Measurements from ENCODE around the gene GDI2. TPM values are rescaled to one million over a fixed set of nuclear protein-coding genes. Genes with fewer than 3 reads are reported as not detected.

The GDI2 gene
- total and polyA plus RNA-seq, 9 of the 15 experiments (the other 6 are each of a cell fraction or from before 2014, with no cell fraction given): 262 to 424 (median 287) TPM

DNA sequence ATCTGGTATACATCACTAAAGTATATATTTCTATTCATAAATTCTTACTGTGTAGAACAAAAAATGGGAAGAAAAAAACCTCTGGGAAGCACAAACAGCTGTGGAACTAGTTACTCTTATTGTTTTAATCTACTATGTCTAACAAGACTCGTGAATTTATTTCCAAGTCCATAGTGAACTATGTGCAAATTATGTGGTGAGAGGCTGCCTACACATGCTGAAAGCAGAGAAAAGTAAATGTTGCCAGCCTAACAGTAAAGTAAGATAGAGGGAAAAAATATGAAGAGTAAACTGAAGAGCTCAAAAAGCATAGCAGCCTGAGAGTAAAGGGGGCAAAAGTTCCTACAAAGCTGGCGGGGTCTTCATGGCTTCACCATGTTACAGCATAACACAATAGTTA lies 3.0 kb downstream of the GDI2 start:
- in situ Hi-C loops (cut with MboI): no loop called here
- Histone ChIP-seq H3K9me3 (replicated peaks; ENCODE audit: control insufficient read depth, insufficient read depth, low read depth, low read length) (no peaks in the 10 kb centered on the region), H3K27ac (ENCODE audit: extremely low read depth, low read depth, low read length) (peak overlapping the region; percentile 11; the same call in 1 of the 3 replicates), H2AFZ (ENCODE audit: low read depth, low read length) (no peak overlapping the region), H3K36me3 (ENCODE audit: control insufficient read depth, insufficient read depth, low read length) (peaks cover 56% of the 10 kb centered on the region), H3K4me2 (ENCODE audit: insufficient read depth, low read length) (peak overlapping the region; percentile 44), H3K4me3 (peak overlapping the region; percentile 98; the same call in 1 of the 2 replicates), H3K79me2 (ENCODE audit: control insufficient read depth, insufficient read depth, low read length) (peaks cover 97% of the 10 kb centered on the region), H3K27me3 (ENCODE audit: control insufficient read depth in 2 of 2, insufficient read depth in 2 of 2, low read length in 2 of 2) (no peaks in the 10 kb centered on the region), H3K9me1 (ENCODE audit: control insufficient read depth, insufficient read depth, low read length) (no peaks in the 10 kb centered on the region), H3K9ac (ENCODE audit: insufficient read depth in 1 of 2, low read depth in 2 of 2, low read length in 2 of 2) (peak overlapping the region in 1 of 2 experiments; percentile 97; a peak in 2 of 4 replicates), H4K20me1 (replicated peaks; ENCODE audit: control insufficient read depth, insufficient read depth, low read length) (peaks cover 28% of the 10 kb centered on the region), H3K4me1 (replicated peaks in 1 of 2; ENCODE audit: control insufficient read depth in 2 of 2, insufficient read depth in 2 of 2, low read length in 2 of 2) (peaks cover 5 to 21% of the 10 kb centered on the region in 2 experiments)
- ATAC-seq (no peak), DNase-seq (ENCODE audit: extremely low read depth in 1 of 4, low spot score in 3 of 4) (no peak), FAIRE-seq (no peak)
- CTCF ChIA-PET (ENCODE audit: low intra/inter-chr PET ratio): no interaction called here
- TF ChIP-seq HMBOX1 (IDR thresholded peaks at IDR 0.05) (peak; percentile 40), SNRNP70 (optimal IDR thresholded peaks at IDR 0.05; ENCODE audit: low read depth, low read length) (no peak)
- POLR2A ChIA-PET: interaction anchor here (0.7 to 3.7 kb wide), 10 partner anchors 9 to 92 kb away, joined by 3 to 25 read pairs (median 5); partner anchors contain the start of genes ANKRD16 and FBH1
- 36% methylated on average over 2 of the region's 2 CpGs for WGBS (ENCODE audit: insufficient coverage, low coverage, missing lambda C conversion rate)
- no TSS peak for BruUV-seq (replicated peaks)
- intact Hi-C loops (cut with micrococcal nuclease): loop anchor here (5.0 kb wide), 3 partner anchors 37 to 82 kb away; partner anchors contain the start of gene FBH1

GRCh38 chr10:5809527-5810154 lies 3.6 kb downstream of the GDI2 start:
- Histone ChIP-seq H3K79me2 (ENCODE audit: control insufficient read depth, insufficient read depth, low read length) (peaks cover 97% of the 10 kb centered on the region), H4K20me1 (replicated peaks; ENCODE audit: control insufficient read depth, insufficient read depth, low read length) (peaks cover 28% of the 10 kb centered on the region), H3K4me1 (replicated peaks in 1 of 2; ENCODE audit: control insufficient read depth in 2 of 2, insufficient read depth in 2 of 2, low read length in 2 of 2) (peaks cover 4 to 15% of the 10 kb centered on the region in 2 experiments; a peak in 4 of 5 replicates), H3K9me3 (replicated peaks; ENCODE audit: control insufficient read depth, insufficient read depth, low read depth, low read length) (no peaks in the 10 kb centered on the region), H3K27me3 (ENCODE audit: control insufficient read depth in 2 of 2, insufficient read depth in 2 of 2, low read length in 2 of 2) (no peaks in the 10 kb centered on the region), H3K9me1 (ENCODE audit: control insufficient read depth, insufficient read depth, low read length) (no peaks in the 10 kb centered on the region), H3K27ac (ENCODE audit: extremely low read depth, low read depth, low read length) (no peak overlapping the region), H3K4me3 (no peak overlapping the region), H3K9ac (ENCODE audit: insufficient read depth in 1 of 2, low read depth in 2 of 2, low read length in 2 of 2) (0 out of 4 replicates have a peak overlapping the region, but pooled peaks of 1 of the 2 experiments have one; percentile 8), H3K36me3 (ENCODE audit: control insufficient read depth, insufficient read depth, low read length) (peaks cover 60% of the 10 kb centered on the region), H3K4me2 (ENCODE audit: insufficient read depth, low read length) (peak overlapping the region; percentile 39), H2AFZ (ENCODE audit: low read depth, low read length) (no peak overlapping the region)
- ATAC-seq (no peak), FAIRE-seq (no peak), DNase-seq (ENCODE audit: extremely low read depth in 1 of 4, low spot score in 3 of 4) (no peak)
- POLR2A ChIA-PET: interaction anchor here (0.8 to 3.7 kb wide), 6 partner anchors 8 to 85 kb away, joined by 3 to 25 read pairs (median 12); partner anchors contain the start of genes ANKRD16 and FBH1
- intact Hi-C loops (cut with micrococcal nuclease) (loop anchor here (5.0 kb wide), 3 partner anchors 38 to 83 kb away; partner anchors contain the start of gene FBH1), in situ Hi-C loops (cut with MboI) (no loop called here)
- no TSS peak for BruUV-seq (replicated peaks)
- WGBS (ENCODE audit: insufficient coverage, low coverage, missing lambda C conversion rate): 50% methylated on average over 4 of the region's 4 CpGs
- CTCF ChIA-PET (ENCODE audit: low intra/inter-chr PET ratio): no interaction called here
- TF ChIP-seq ID3 (CRISPR knock-in tag; IDR thresholded peaks at IDR 0.05) (no peak), ID3 (tag; IDR thresholded peaks at IDR 0.05) (no peak), PCBP1 (IDR thresholded peaks at IDR 0.05; ENCODE audit: low read depth, low read length, poor library complexity, severe bottlenecking) (no peak), ZFP30 (CRISPR knock-in tag; IDR thresholded peaks at IDR 0.05; ENCODE audit: borderline replicate concordance) (no peak)
- TF ChIP-seq, protein P1, sequence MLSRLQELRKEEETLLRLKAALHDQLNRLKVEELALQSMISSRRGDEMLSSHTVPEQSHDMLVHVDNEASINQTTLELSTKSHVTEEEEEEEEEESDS (CRISPR knock-in tag; IDR thresholded peaks at IDR 0.05): no peak

Measured in K562 (cell line).